Immature natural killer cell (primary cell): ENCODE measurements around the gene WDR11. TPM values are rescaled to one million over a fixed set of nuclear protein-coding genes. Genes with fewer than 3 reads are reported as not detected.

Source experiments
- DNase-seq, 3 donors: peaks; one replicate each; pipeline ENCODE4 v3.0.0; 2022; ENCODE audit warnings: mixed read lengths in 1 of 3
- H3K27ac Mint-ChIP-seq, 6 donors: one replicate each; pipeline ENCODE4 v1.8.0; 2020; ENCODE audit warnings: mixed read lengths in 6 of 6, mild to moderate bottlenecking in 5 of 6, inconsistent platforms in 4 of 6, moderate library complexity in 3 of 6
- H3K27me3 Mint-ChIP-seq, 3 donors: one replicate each; pipeline ENCODE4 v1.8.0; 2020 to 2021; ENCODE audit warnings: low read depth in 3 of 3, mild to moderate bottlenecking in 3 of 3, mixed read lengths in 3 of 3, moderate library complexity in 3 of 3, inconsistent platforms in 1 of 3
- H3K36me3 Mint-ChIP-seq, 3 donors: one replicate each; pipeline ENCODE4 v1.8.0; 2020; ENCODE audit warnings: mixed read lengths in 3 of 3, inconsistent platforms in 2 of 3, mild to moderate bottlenecking in 2 of 3
- H3K4me1 Mint-ChIP-seq, 2 donors: one replicate each; pipeline ENCODE4 v1.8.0; 2020; ENCODE audit warnings: inconsistent platforms in 2 of 2, mild to moderate bottlenecking in 2 of 2, mixed read lengths in 2 of 2, moderate library complexity in 1 of 2
- H3K4me3 Mint-ChIP-seq, 5 donors: one replicate each; pipeline ENCODE4 v1.8.0; 2020; ENCODE audit warnings: mild to moderate bottlenecking in 5 of 5, mixed read lengths in 5 of 5, inconsistent platforms in 3 of 5, moderate library complexity in 3 of 5
- H3K9me3 Mint-ChIP-seq, 6 donors: one replicate each; pipeline ENCODE4 v1.8.0; 2020; ENCODE audit warnings: mild to moderate bottlenecking in 6 of 6, mixed read lengths in 6 of 6, inconsistent platforms in 4 of 6, moderate library complexity in 3 of 6
- polyA plus RNA-seq, 3 donors: library from polyadenylated mRNA; unstranded; fragments of 300-500 nt; fragmentation: Illumina TruSeq; gene quantifications; one replicate each; pipeline ENCODE4 v1.2.3, GENCODE V29; 2021

WDR11 gene
- polyA plus RNA-seq, 3 donors from 2014 or later = 22.0 to 31.9 (median 22.2) TPM

- Mint-ChIP-seq H3K27me3 (peaks cover 0 to 6% (median 2%) of the 10 kb centered on the region in 3 donors), H3K4me1 (peaks cover 5 to 6% of the 10 kb centered on the region in 2 donors), H3K36me3 (no peaks in the 10 kb centered on the region), H3K27ac (no peak overlapping the region), H3K9me3 (no peaks in the 10 kb centered on the region), H3K4me3 (no peak overlapping the region)
- no peak for DNase-seq
These were observed 90.3 kb downstream of the WDR11 start for GRCh38 chr10:120941501-120941900.

GRCh38 chr10:120942806-120943413 is 91.7 kb downstream of the WDR11 start:
- Mint-ChIP-seq H3K4me3 (peak overlapping the region in 3 of 5 donors; percentile 39 to 50 (median 46)), H3K27ac (no peak overlapping the region), H3K36me3 (no peaks in the 10 kb centered on the region), H3K9me3 (peaks cover 0 to 2% (median 0%) of the 10 kb centered on the region in 6 donors), H3K4me1 (peaks cover 5 to 6% of the 10 kb centered on the region in 2 donors), H3K27me3 (peaks cover 0 to 7% (median 5%) of the 10 kb centered on the region in 3 donors)
- peak; percentile 40 to 57 (median 55) for DNase-seq

GRCh38 chr10:120943542-120943941 is 92.4 kb downstream of the WDR11 start:
- H3K27me3 Mint-ChIP-seq = peaks cover 2 to 7% (median 5%) of the 10 kb centered on the region in 3 donors
- H3K4me3 Mint-ChIP-seq = peak overlapping the region in 1 of 5 donors; percentile 20
- peaks cover 5 to 6% of the 10 kb centered on the region in 2 donors for H3K4me1 Mint-ChIP-seq
- DNase-seq = no peak
- H3K9me3 Mint-ChIP-seq = peaks cover 0 to 2% (median 0%) of the 10 kb centered on the region in 6 donors
- no peak overlapping the region for H3K27ac Mint-ChIP-seq
- no peaks in the 10 kb centered on the region for H3K36me3 Mint-ChIP-seq

- Mint-ChIP-seq H3K27me3 (peaks cover 5 to 8% (median 5%) of the 10 kb centered on the region in 3 donors), H3K9me3 (peaks cover 0 to 2% (median 0%) of the 10 kb centered on the region in 6 donors), H3K27ac (no peak overlapping the region), H3K4me1 (peaks cover 6 to 8% of the 10 kb centered on the region in 2 donors), H3K4me3 (no peak overlapping the region), H3K36me3 (no peaks in the 10 kb centered on the region)
- no peak for DNase-seq
These were observed 93.5 kb downstream of the WDR11 start for GRCh38 chr10:120944586-120945125.

- Mint-ChIP-seq H3K4me3 (no peak overlapping the region), H3K4me1 (peaks cover 6 to 10% of the 10 kb centered on the region in 2 donors), H3K36me3 (no peaks in the 10 kb centered on the region), H3K27me3 (peaks cover 6 to 10% (median 8%) of the 10 kb centered on the region in 3 donors), H3K27ac (no peak overlapping the region), H3K9me3 (peaks cover 0 to 2% (median 0%) of the 10 kb centered on the region in 6 donors)
- no peak for DNase-seq
These were observed 94.0 kb downstream of the WDR11 start for GRCh38 chr10:120945182-120945581.

- H3K4me1 Mint-ChIP-seq = peaks cover 6 to 11% of the 10 kb centered on the region in 2 donors
- DNase-seq = no peak
- H3K4me3 Mint-ChIP-seq = no peak overlapping the region
- peaks cover 8 to 10% (median 8%) of the 10 kb centered on the region in 3 donors for H3K27me3 Mint-ChIP-seq
- no peak overlapping the region for H3K27ac Mint-ChIP-seq
- no peaks in the 10 kb centered on the region for H3K36me3 Mint-ChIP-seq
- H3K9me3 Mint-ChIP-seq = peaks cover 0 to 2% (median 0%) of the 10 kb centered on the region in 6 donors
These were observed 94.7 kb downstream of the WDR11 start for GRCh38 chr10:120945801-120946302.

GRCh38 chr10:120946497-120946896 is 95.3 kb downstream of the WDR11 start:
- Mint-ChIP-seq H3K27me3 (peaks cover 10 to 14% (median 11%) of the 10 kb centered on the region in 3 donors), H3K4me1 (peaks cover 6 to 11% of the 10 kb centered on the region in 2 donors), H3K36me3 (no peaks in the 10 kb centered on the region), H3K27ac (no peak overlapping the region), H3K9me3 (peaks cover 0 to 2% (median 0%) of the 10 kb centered on the region in 6 donors), H3K4me3 (no peak overlapping the region)
- no peak for DNase-seq

GRCh38 chr10:120948889-120949608 is 97.9 kb downstream of the WDR11 start:
- peaks cover 0 to 6% of the 10 kb centered on the region in 2 donors for H3K4me1 Mint-ChIP-seq
- H3K36me3 Mint-ChIP-seq = no peaks in the 10 kb centered on the region
- DNase-seq = peak; percentile 26 to 58 (median 44)
- H3K27ac Mint-ChIP-seq = peak overlapping the region in 1 of 6 donors; percentile 14
- peaks cover 0 to 11% (median under 1%) of the 10 kb centered on the region in 6 donors for H3K9me3 Mint-ChIP-seq
- peaks cover 10 to 21% (median 15%) of the 10 kb centered on the region in 3 donors for H3K27me3 Mint-ChIP-seq
- H3K4me3 Mint-ChIP-seq = peak overlapping the region; percentile 21 to 61 (median 44)

GRCh38 chr10:120949609-120950031 is 98.5 kb downstream of the WDR11 start:
- H3K36me3 Mint-ChIP-seq = no peaks in the 10 kb centered on the region

GRCh38 chr10:120950051-120950561 is 98.9 kb downstream of the WDR11 start:
- Mint-ChIP-seq H3K4me1 (peaks cover 0 to 6% of the 10 kb centered on the region in 2 donors), H3K36me3 (peaks cover 0 to 3% (median 0%) of the 10 kb centered on the region in 3 donors), H3K27me3 (peaks cover 10 to 26% (median 15%) of the 10 kb centered on the region in 3 donors), H3K9me3 (peaks cover 0 to 16% (median under 1%) of the 10 kb centered on the region in 6 donors), H3K27ac (no peak overlapping the region), H3K4me3 (peak overlapping the region in 1 of 5 donors; percentile 16)
- no peak for DNase-seq

More at GRCh38 chr10:120949609-120950031, 98.5 kb downstream of the WDR11 start:
- Mint-ChIP-seq H3K9me3 (peaks cover 0 to 16% (median under 1%) of the 10 kb centered on the region in 6 donors), H3K4me3 (peak overlapping the region in 3 of 5 donors; percentile 44 to 61 (median 49)), H3K4me1 (peaks cover 0 to 6% of the 10 kb centered on the region in 2 donors), H3K27ac (no peak overlapping the region), H3K27me3 (peaks cover 10 to 26% (median 15%) of the 10 kb centered on the region in 3 donors)
- no peak for DNase-seq

- Mint-ChIP-seq H3K36me3 (peaks cover 0 to 3% (median 0%) of the 10 kb centered on the region in 3 donors), H3K4me3 (no peak overlapping the region)
These were observed 100.1 kb downstream of the WDR11 start for GRCh38 chr10:120951288-120951687.

GRCh38 chr10:120953897-120954296 is 102.7 kb downstream of the WDR11 start:
- peaks cover 0 to 3% (median 0%) of the 10 kb centered on the region in 3 donors for H3K36me3 Mint-ChIP-seq
- H3K4me3 Mint-ChIP-seq = no peak overlapping the region
- peaks cover 8 to 21% (median 17%) of the 10 kb centered on the region in 3 donors for H3K27me3 Mint-ChIP-seq
- H3K4me1 Mint-ChIP-seq = peaks cover 0 to 4% of the 10 kb centered on the region in 2 donors
- H3K9me3 Mint-ChIP-seq = peaks cover 0 to 16% (median 3%) of the 10 kb centered on the region in 6 donors
- no peak overlapping the region for H3K27ac Mint-ChIP-seq
- DNase-seq = no peak

More at GRCh38 chr10:120951288-120951687, 100.1 kb downstream of the WDR11 start:
- H3K27ac Mint-ChIP-seq = no peak overlapping the region
- H3K4me1 Mint-ChIP-seq = peaks cover 0 to 6% of the 10 kb centered on the region in 2 donors
- peaks cover 10 to 26% (median 14%) of the 10 kb centered on the region in 3 donors for H3K27me3 Mint-ChIP-seq
- H3K9me3 Mint-ChIP-seq = peaks cover 0 to 16% (median 2%) of the 10 kb centered on the region in 6 donors
- DNase-seq = no peak
